Activated CD4-positive, alpha-beta T cell treated with anti-CD3 and anti-CD28 coated beads for 24 hours (primary cell): ENCODE data around the gene NDUFS6.

ENCODE experiments used
- DNase-seq, 2 donors: peaks; one replicate each; pipeline ENCODE4 v3.0.0-alpha.2; 2020; ENCODE audit warnings: low read depth in 2 of 2

NDUFS6 gene

DNA sequence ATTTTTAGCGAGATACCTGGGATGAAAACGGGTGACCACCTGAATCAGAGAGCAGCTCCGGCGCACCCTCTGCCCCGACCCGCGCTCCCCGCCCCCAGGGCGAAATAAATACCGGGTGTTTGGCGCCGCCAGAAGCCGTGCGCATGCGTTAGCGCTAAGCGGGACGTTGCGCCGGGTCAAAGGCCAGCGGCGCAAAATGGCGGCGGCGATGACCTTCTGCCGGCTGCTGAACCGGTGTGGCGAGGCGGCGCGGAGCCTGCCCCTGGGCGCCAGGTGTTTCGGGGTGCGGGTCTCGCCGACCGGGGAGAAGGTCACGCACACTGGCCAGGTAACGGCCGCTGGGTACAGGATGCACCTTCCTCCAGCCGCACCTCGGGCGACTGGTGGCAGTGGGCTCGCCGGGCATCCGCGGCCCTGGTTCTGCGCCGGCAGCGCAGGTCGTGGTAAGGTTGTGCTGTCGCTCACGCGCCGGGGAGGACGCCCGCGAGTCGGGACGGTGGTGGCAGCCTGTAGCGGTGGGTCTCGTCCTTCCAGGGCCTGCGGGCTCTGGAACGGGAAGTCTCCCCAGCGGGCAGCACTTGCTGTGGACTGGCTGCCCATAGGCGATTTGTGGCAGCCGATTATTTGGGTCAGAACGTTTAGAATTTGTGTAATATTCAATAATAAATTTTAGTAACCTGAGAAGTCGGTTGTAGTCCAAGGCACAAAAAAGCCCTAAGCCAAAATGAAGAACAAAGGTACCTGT lies at the start of gene NDUFS6:
Gene NDUFS6, plus strand, starts transcription at position 186 of the 745 bp plus-strand sequence. Its CDS starts 11 bp downstream, at position 197.
- DNase-seq, result peak; percentile 70 to 71

- DNase-seq, result no peak
Observed at GRCh38 chr5:1751864-1752822, 49.1 kb upstream of the NDUFS6 start.

DNA sequence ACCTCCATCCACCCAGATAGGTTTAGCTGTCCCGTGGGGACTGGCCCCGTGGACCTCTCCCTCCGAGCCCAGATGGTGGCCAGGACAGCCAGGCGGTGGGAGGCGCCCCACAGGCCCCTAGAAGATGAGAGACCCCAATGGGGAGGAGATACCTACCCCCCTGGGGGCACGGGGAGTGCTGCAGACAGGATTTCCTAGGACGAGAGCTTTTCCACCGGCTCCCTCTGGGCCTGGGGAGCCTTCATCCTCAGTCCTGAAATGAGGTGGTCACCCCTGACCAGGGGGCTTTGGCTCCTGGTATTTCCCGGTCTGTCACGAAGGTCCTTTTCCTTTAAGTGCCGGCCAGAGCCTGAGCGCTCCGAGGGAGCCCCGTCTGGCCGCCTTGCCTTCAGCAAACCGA lies 48.3 kb upstream of the NDUFS6 start:
- no peak for DNase-seq

DNA sequence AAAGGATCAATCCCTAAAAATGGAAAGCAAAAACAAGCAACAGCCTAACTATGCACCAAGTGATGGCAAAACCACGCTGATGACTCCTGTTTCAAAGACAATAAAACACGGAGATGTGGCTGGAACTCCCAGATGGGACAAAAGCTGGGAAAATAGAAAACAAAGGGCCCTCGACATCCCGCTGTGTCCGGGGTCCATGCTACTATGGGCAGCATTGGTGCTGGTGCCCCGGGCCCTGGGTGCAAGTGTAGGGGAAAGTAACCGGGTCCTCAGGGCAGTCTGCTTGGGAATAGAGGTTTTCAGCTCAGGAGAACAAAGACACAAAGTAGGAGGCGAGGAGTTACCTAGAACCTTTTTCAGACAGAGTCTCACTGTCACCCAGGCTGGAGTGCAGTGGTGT lies 47.7 kb upstream of the NDUFS6 start:
- DNase-seq, result no peak

DNA sequence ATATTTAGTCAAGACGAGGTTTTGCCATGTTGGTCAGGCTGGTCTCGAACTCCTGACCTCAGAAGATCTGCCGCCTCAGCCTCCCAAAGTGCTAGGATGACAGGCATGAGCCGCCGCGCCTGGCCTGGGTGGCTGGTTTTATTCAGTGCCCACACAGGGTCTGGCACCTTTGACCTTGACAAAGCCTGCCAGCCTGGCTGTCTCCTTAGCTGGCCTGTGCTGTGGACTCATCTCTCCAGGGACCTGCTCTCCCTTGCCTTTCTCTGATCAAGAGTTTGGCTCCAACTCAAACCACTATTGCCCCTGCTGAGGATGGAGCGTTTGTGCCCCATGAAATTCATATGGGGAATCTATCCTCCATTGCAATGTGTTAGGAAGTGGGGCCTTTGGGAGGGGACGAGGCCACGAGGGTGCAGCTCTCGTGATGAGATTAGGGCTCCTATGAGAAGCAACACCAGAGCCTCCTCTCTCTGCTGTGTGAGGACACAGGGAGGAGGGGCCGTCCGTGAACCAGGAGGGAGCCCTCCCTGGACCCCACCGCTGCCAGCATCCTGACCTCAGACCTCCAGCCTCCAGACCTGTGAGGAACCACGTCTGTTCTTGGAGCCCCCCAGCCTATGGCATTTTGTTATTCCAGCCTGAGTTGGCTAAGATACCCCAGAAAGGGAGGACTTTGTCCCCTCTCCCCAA lies 46.5 kb upstream of the NDUFS6 start:
- no peak for DNase-seq

DNA sequence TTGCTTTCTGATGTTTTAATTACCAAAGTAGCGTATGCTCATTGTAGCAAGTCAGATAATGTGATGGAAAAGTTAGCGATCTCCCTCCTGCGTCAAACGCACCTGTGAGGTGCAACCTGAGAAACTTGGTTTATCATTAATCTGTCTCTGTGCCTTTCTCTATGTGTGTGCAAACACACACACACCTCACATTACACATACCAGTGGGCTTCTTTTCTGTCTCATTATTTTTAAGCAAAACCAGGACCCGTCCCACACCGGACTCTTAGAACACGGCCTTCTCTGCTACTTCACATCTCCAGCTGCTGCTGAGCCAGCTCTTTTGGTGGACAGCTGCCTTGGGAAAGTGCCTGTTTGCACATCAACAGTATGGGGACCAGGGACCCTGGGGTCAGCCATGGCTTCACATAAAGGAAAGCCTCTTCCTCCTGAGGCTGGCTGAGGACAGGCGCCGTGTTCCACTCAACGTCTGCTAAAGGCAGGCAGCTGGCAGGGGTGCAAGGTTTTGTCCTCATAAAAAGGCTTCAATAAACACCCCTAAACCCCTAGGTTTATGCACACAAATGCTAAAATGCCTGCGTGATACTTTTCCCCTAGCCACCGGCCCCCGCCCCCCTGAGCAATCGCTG lies 45.8 kb upstream of the NDUFS6 start:
- no peak for DNase-seq

DNA sequence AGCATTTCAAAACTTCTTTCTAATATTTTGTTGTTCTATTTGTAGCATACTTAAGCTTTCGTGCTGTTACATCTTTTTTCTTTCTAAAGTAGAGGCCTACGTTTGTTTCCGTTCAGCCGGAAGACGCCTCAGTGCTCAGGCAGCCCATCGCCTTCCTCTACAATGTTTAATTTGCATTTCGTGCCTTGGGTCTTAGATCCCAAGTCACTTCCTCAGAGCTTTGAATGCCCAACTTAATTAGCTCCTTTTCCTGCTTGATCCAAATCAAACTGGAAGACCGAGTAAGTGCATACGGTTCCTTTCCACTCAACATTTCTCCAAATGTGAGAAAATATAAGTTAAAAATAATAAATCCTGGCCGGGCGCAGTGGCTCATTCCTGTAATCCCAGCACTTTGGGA lies 44.7 kb upstream of the NDUFS6 start:
- no peak for DNase-seq

- DNase-seq, result no peak
Observed at GRCh38 chr5:1757511-1757910, 43.7 kb upstream of the NDUFS6 start.

GRCh38 chr5:1758574-1758973 lies 42.6 kb upstream of the NDUFS6 start:
- no peak for DNase-seq

- no peak for DNase-seq
Observed at GRCh38 chr5:1759378-1759970, 41.7 kb upstream of the NDUFS6 start.

- DNase-seq, result no peak
Observed at GRCh38 chr5:1760231-1760630, 41.0 kb upstream of the NDUFS6 start.

DNA sequence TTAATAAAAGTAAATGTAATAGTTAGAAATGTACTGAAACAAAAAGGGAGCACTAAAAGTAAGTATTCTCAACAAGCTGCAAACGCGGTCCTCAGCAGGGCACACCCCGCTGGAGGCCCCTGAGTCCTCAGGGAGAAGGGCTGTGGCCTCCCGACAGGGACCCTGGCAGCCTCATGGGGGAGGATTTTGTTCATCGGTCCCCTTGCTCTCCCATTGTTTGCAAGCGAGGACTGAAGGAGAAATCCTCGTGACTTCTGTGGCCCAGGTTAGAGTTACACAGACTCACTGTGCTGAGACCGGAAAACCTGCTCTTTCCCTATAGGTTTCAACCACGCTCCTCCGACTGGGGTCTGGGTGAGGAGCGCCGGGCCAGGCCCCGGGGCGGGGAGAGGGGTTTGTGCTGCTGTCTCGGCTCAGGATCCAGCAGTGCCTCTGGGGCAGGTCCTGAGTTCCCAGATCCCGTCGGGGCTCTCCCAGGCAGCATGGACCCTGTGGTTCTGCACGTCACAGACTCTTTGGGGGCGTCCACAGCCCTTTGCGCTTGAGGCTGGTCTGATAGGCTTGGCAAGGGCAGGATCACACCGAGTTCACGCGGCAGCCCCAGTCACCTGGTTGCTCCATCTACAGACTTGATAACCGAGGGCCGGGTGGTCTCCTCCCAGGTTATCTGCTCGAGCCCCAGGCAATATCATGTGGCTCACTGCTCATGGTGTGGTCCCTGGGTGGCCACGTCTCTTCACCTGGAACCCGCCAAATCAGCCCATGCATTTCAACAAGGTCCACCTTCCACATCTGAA lies 40.4 kb upstream of the NDUFS6 start:
- no peak for DNase-seq

DNA sequence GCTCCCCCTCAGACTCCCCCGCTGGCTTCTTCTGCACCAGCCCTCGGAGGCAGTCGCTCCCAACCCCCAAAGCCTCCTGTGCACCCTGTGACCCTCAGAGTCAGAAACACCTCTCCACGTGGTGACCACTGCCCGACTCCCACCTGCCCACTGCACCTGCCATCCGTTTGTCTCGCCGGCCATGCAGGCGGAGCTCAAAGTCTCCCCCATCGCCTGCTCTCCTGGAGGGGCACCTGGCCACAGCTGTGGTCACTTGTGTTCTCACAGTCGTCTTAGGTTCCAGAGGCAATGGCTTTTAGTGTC lies 39.8 kb upstream of the NDUFS6 start:
- DNase-seq, result no peak

DNA sequence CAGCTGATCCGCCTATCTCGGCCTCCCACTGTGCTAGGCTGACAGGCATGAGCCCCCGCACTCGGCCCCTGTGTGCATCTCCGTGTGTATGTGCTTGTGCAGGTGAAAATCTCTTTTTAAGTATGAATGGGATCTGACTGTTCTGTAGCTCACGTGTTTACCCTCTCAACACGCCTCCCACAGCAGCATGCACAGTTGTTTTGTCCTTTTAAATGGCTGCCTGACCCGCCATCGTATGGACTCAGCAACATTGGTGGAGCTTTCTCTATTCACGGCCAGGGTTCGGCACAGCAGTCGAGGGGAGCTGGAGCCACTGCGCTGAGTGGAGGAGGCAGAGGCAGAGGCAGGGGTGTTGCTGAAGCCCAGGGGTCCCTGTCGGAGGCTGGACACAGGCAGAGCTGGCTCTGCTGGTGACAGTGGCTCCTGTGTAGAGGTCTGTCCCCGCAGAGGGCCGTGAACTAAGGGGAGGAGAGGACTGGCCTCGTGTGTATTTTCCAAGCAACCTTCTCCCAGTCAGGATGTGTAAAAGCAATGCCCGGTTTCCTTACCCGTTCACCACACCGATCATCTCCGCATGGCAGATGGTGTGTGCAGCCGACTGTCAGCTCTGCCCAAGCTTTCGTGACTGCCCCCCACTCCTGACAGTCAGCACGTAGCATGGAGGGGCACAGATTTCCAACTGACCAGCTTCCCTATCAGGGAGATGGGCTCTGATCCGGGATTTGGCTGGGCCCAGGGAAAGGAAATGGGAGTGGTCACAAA lies 38.9 kb upstream of the NDUFS6 start:
- no peak for DNase-seq

GRCh38 chr5:1762883-1763547 lies 38.2 kb upstream of the NDUFS6 start:
- DNase-seq, result no peak

- peak in 1 of 2 donors; percentile 8 for DNase-seq
Observed at GRCh38 chr5:1763548-1763911, 37.7 kb upstream of the NDUFS6 start.

DNA sequence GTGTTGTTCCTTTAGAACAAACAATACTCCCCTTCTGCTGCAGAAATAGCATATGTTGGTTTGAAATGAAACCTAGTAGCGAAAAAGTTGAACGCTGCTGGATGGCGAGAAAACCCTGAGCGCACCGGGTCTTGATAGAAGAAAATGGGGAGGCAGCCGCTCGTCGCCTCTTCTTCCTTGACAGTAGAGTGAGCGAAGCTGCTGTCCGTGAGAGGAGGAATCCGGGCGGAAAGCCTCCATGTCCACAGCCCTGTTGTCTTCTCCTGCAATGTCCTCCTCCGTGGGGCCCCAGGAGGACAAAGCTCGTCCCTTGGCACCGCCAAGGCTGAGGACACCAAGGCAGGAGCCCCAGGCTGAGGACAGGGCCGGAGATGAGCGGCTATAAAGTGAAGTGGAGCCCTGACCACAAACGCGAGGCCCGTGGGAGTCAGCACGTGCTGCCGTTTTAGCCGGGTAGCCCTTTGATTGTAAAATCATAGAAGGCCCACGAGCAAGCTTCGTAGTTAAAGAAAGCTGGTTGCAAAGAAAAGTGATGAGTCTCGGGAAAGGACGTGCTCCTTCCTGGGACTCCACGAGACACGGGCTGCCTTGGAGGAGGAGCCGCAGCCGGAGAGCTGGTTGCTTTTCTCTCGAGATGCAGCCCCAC lies 37.1 kb upstream of the NDUFS6 start:
- no peak for DNase-seq

DNA sequence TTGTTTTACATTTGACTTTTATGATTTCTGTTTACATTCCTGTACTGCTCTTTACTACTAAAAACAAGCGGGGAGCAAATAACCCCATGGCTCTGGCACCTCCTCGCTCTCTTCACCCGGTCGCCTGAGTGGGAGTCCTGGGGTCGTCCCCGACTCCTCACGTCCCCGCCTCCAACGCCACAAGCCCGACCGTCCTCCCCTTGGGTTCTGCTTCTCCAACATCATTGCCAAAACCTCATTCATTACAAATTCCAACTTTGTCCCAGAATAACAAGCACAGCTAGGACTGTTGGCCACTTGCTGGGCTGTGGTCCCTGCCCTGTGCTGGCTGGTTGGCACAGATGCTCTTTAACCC lies 36.6 kb upstream of the NDUFS6 start:
- no peak for DNase-seq
